PFSK-1 (cell line): Measurements from ENCODE around the gene USP36.

Experiments used
- FOXP2 ChIP-seq: optimal IDR thresholded peaks from 2 replicates; pipeline ENCODE3; 2011; ENCODE audit warnings: borderline replicate concordance, control low read depth, inconsistent platforms; ENCODE audit not compliant: insufficient read depth; ENCODE audit errors: extremely low read length, extremely low read depth
- POLR2AphosphoS5 ChIP-seq: IDR thresholded peaks from 2 replicates; pipeline ENCODE4 v1.6.1; 2012; ENCODE audit warnings: low read depth, mild to moderate bottlenecking, control low read depth, low read length, moderate library complexity
- SIN3A ChIP-seq: IDR thresholded peaks from 2 replicates; pipeline ENCODE4 v1.6.1; 2012; ENCODE audit warnings: mild to moderate bottlenecking, low read length, moderate library complexity, borderline replicate concordance; ENCODE audit not compliant: insufficient read depth
- TAF1 ChIP-seq: IDR thresholded peaks from 2 replicates; pipeline ENCODE4 v1.6.1; 2012; ENCODE audit warnings: low read length, control low read depth, borderline replicate concordance; ENCODE audit not compliant: insufficient read depth
- TF ChIP-seq, protein P1 (sequence below), 2 experiments: IDR thresholded peaks; 2 replicates each; pipeline versions ENCODE4 v1.6.1 to v1.8.0; 2011 to 2012; ENCODE audit warnings: low read depth in 2 of 2, low read length in 2 of 2, control low read depth in 1 of 2, inconsistent platforms in 1 of 2, mild to moderate bottlenecking in 1 of 2, moderate library complexity in 1 of 2; ENCODE audit not compliant: insufficient read depth in 1 of 2

Gene USP36

GRCh38 chr17:78884876-78885667 is 44.5 kb upstream of the USP36 start:
- no peak for TF ChIP-seq POLR2AphosphoS5
- no peak for TF ChIP-seq TAF1
- no peak for TF ChIP-seq SIN3A
- TF ChIP-seq, protein P1, sequence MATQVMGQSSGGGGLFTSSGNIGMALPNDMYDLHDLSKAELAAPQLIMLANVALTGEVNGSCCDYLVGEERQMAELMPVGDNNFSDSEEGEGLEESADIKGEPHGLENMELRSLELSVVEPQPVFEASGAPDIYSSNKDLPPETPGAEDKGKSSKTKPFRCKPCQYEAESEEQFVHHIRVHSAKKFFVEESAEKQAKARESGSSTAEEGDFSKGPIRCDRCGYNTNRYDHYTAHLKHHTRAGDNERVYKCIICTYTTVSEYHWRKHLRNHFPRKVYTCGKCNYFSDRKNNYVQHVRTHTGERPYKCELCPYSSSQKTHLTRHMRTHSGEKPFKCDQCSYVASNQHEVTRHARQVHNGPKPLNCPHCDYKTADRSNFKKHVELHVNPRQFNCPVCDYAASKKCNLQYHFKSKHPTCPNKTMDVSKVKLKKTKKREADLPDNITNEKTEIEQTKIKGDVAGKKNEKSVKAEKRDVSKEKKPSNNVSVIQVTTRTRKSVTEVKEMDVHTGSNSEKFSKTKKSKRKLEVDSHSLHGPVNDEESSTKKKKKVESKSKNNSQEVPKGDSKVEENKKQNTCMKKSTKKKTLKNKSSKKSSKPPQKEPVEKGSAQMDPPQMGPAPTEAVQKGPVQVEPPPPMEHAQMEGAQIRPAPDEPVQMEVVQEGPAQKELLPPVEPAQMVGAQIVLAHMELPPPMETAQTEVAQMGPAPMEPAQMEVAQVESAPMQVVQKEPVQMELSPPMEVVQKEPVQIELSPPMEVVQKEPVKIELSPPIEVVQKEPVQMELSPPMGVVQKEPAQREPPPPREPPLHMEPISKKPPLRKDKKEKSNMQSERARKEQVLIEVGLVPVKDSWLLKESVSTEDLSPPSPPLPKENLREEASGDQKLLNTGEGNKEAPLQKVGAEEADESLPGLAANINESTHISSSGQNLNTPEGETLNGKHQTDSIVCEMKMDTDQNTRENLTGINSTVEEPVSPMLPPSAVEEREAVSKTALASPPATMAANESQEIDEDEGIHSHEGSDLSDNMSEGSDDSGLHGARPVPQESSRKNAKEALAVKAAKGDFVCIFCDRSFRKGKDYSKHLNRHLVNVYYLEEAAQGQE (IDR thresholded peaks at IDR 0.05; ENCODE audit: insufficient read depth in 1 of 2, low read depth in 2 of 2, low read length in 2 of 2), result no peak
- TF ChIP-seq FOXP2, result no peak

GRCh38 chr17:78884148-78884825 is 43.7 kb upstream of the USP36 start:
- no peak for TF ChIP-seq FOXP2
- no peak for TF ChIP-seq TAF1
- no peak for TF ChIP-seq SIN3A
- TF ChIP-seq POLR2AphosphoS5, result no peak
- TF ChIP-seq, protein P1 (IDR thresholded peaks at IDR 0.05; ENCODE audit: insufficient read depth in 1 of 2, low read depth in 2 of 2, low read length in 2 of 2), result no peak

- no peak for TF ChIP-seq POLR2AphosphoS5
- TF ChIP-seq FOXP2, result peak; percentile 55
- TF ChIP-seq, protein P1 (IDR thresholded peaks at IDR 0.05; ENCODE audit: insufficient read depth in 1 of 2, low read depth in 2 of 2, low read length in 2 of 2), result 0 out of 4 replicates have a peak, but pooled peaks of 1 of the 2 experiments have one; percentile 34
Measured at GRCh38 chr17:78883533-78884131, 43.0 kb upstream of the USP36 start.

DNA sequence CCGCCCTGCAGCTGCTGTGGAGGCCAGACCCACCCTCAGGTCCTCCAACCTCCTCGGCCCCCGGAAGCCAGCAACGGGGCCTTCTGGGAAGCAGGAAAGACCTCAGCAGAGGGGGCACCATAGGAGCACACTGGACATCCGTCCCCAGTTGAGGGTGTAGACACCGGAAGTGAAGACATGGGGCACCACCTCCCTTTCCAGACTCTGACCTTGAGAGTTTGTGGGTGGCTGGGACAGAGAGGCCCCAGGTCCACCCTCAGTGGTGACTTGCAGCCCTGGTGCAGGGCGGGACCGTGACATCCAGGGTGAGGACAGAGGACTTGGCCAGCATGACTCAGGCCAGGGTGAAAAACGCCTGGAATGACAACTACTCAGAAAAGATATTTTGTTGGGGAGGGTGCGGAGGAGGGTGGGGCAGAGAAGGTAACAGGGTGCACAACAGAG is 42.5 kb upstream of the USP36 start:
- TF ChIP-seq POLR2AphosphoS5 (no peak), TAF1 (no peak; the same call in 1 of the 2 replicates), SIN3A (no peak), FOXP2 (peak; percentile 38)
- TF ChIP-seq, protein P1 (IDR thresholded peaks at IDR 0.05; ENCODE audit: insufficient read depth in 1 of 2, low read depth in 2 of 2, low read length in 2 of 2), result 0 out of 4 replicates have a peak, but pooled peaks of 1 of the 2 experiments have one; percentile 7
